GM18870 (cell line): ENCODE measurements around the gene P2RY6.

ENCODE experiments used
- ATAC-seq: cut with Tn5 transposase; IDR thresholded peaks from one replicate; pipeline ENCODE4 v1.9.1; 2021; ENCODE audit warnings: moderate library complexity; ENCODE audit not compliant: unreplicated experiment

The P2RY6 gene

GRCh38 chr11:73314117-73314961 lies 42.2 kb downstream of the P2RY6 start:
- ATAC-seq: no peak

GRCh38 chr11:73315293-73316020 lies 43.3 kb downstream of the P2RY6 start:
- no peak for ATAC-seq

GRCh38 chr11:73316422-73316821 lies 44.3 kb downstream of the P2RY6 start:
- no peak for ATAC-seq

GRCh38 chr11:73317373-73317772 lies 45.2 kb downstream of the P2RY6 start:
- ATAC-seq: no peak

GRCh38 chr11:73317803-73318202 lies 45.7 kb downstream of the P2RY6 start:
- ATAC-seq: no peak

- no peak for ATAC-seq
Measured at GRCh38 chr11:73318501-73319011, 46.4 kb downstream of the P2RY6 start.

GRCh38 chr11:73320763-73321603 lies 48.8 kb downstream of the P2RY6 start:
- no peak for ATAC-seq

GRCh38 chr11:73321604-73322381 lies 49.7 kb downstream of the P2RY6 start:
- no peak for ATAC-seq

- ATAC-seq: no peak
Measured at GRCh38 chr11:73322382-73323306, 50.5 kb downstream of the P2RY6 start.

- no peak for ATAC-seq
Measured at GRCh38 chr11:73323464-73323863, 51.3 kb downstream of the P2RY6 start.

GRCh38 chr11:73324116-73324515 lies 52.0 kb downstream of the P2RY6 start:
- ATAC-seq: no peak

GRCh38 chr11:73324665-73325035 lies 52.5 kb downstream of the P2RY6 start:
- no peak for ATAC-seq

- peak; percentile 65 for ATAC-seq
Measured at GRCh38 chr11:73325036-73325981, 53.2 kb downstream of the P2RY6 start.

GRCh38 chr11:73326929-73327811 lies 55.0 kb downstream of the P2RY6 start:
- no peak for ATAC-seq

GRCh38 chr11:73327812-73328364 lies 55.8 kb downstream of the P2RY6 start:
- ATAC-seq: no peak

GRCh38 chr11:73330569-73331093 lies 58.5 kb downstream of the P2RY6 start:
- ATAC-seq: no peak
